Suprapubic skin (tissue), 4 donors: ENCODE results near the gene NCAPG. TPM values are rescaled to one million over a fixed set of nuclear protein-coding genes. Genes with fewer than 3 reads are reported as not detected.

Experiments
- DNase-seq, 2 donors: peaks; one replicate each; pipeline ENCODE4 v3.0.0-alpha.2; 2019; ENCODE audit warnings: low spot score in 2 of 2
- H3K27ac ChIP-seq: fragments of 200-600 bp; sonication (generic); one replicate; pipeline ENCODE4 v1.5.1; 2019
- H3K27me3 ChIP-seq: fragments of 200-600 bp; sonication (generic); one replicate; pipeline ENCODE4 v1.5.1; 2019
- H3K36me3 ChIP-seq: fragments of 200-600 bp; sonication (generic); one replicate; pipeline ENCODE4 v1.5.1; 2019
- H3K4me1 ChIP-seq: fragments of 200-600 bp; sonication (generic); one replicate; pipeline ENCODE4 v1.5.1; 2019
- H3K4me3 ChIP-seq: fragments of 200-600 bp; sonication (generic); one replicate; pipeline ENCODE4 v1.5.1; 2019; ENCODE audit warnings: mild to moderate bottlenecking
- H3K9me3 ChIP-seq: fragments of 200-600 bp; sonication (generic); one replicate; pipeline ENCODE4 v1.5.1; 2019
- CTCF ChIP-seq, 2 donors: fragments of 200-600 bp in 1 of 2; fragments of 450-650 bp in 1 of 2; sonication (generic) in 1 of 2; IDR thresholded peaks; one replicate each; pipeline ENCODE4 v1.5.1; 2016 to 2019; ENCODE audit warnings: antibody characterized with exemption in 2 of 2, mild to moderate bottlenecking in 1 of 2, moderate library complexity in 1 of 2
- EP300 ChIP-seq: sonication (generic); formaldehyde crosslinking; IDR thresholded peaks from one replicate; pipeline ENCODE4 v1.6.1; 2017; ENCODE audit warnings: antibody characterized with exemption
- POLR2A ChIP-seq, 2 donors: fragments of 450-650 bp; IDR thresholded peaks; one replicate each; pipeline ENCODE4 v1.6.1; 2017; ENCODE audit warnings: antibody characterized with exemption in 2 of 2, mild to moderate bottlenecking in 2 of 2, moderate library complexity in 2 of 2
- POLR2AphosphoS5 ChIP-seq, 3 donors: sonication (generic); formaldehyde crosslinking; IDR thresholded peaks; one replicate each; pipeline ENCODE4 v1.6.1; 2017; ENCODE audit warnings: antibody characterized with exemption in 3 of 3
- WGBS: methylation state at CpG from one replicate; pipeline ENCODE4 v1.1.5; 2018; 5-methylcytosine and 5-hydroxymethylcytosine counted together
- total RNA-seq, 4 donors: library from RNA; depleted of rRNA; stranded (reverse); fragments of >200 nt; gene quantifications; one replicate each; pipeline ENCODE4 v1.1.0, GENCODE V29; 2016

The NCAPG gene
- 10 to 100 TPM in 1 of 4 donors, 1 to 10 TPM in 3; 1.6 to 10.7 (median 4.2) TPM for total RNA-seq

GRCh38 chr4:17810260-17811077 is at the start of gene NCAPG, which contains the start of gene DCAF16:
NCAPG (plus strand) TSS chr4:17810979; CDS start chr4:17811078, 99 bp downstream.
DCAF16 (minus strand) TSS chr4:17810757; CDS start chr4:17804141, 6,616 bp downstream.
- Histone ChIP-seq H3K36me3 (no peaks in the 10 kb centered on the region), H3K4me3 (peak within 1 kb of the TSS; percentile 91), H3K9me3 (no peaks in the 10 kb centered on the region), H3K4me1 (peaks cover 51% of the 10 kb centered on the region), H3K27ac (peak within 1 kb of the TSS; percentile 94), H3K27me3 (no peaks in the 10 kb centered on the region)
- TF ChIP-seq POLR2A (IDR thresholded peaks at IDR 0.05) = peak; percentile 76 to 86
- TF ChIP-seq POLR2AphosphoS5 (IDR thresholded peaks at IDR 0.05) = peak in 2 of 3 donors; percentile 82 to 91
- TF ChIP-seq EP300 = no peak
- no peak for TF ChIP-seq CTCF (IDR thresholded peaks at IDR 0.05)
- WGBS = under 1% methylated on average over 52 of the region's 69 CpGs
- peak; percentile 99 to 100 for DNase-seq

GRCh38 chr4:17761062-17761461 is 49.7 kb upstream of the NCAPG start:
- 50% methylated on average over 1 of the region's 1 CpG for WGBS
- no peak overlapping the region for H3K27ac ChIP-seq
- no peaks in the 10 kb centered on the region for H3K4me1 ChIP-seq
- H3K36me3 ChIP-seq = no peaks in the 10 kb centered on the region
- H3K9me3 ChIP-seq = no peaks in the 10 kb centered on the region
- TF ChIP-seq EP300 (no peak), POLR2A (IDR thresholded peaks at IDR 0.05) (no peak), POLR2AphosphoS5 (IDR thresholded peaks at IDR 0.05) (no peak), CTCF (IDR thresholded peaks at IDR 0.05) (no peak)
- H3K4me3 ChIP-seq = no peak overlapping the region
- H3K27me3 ChIP-seq = no peaks in the 10 kb centered on the region
- DNase-seq = no peak

GRCh38 chr4:17762726-17763125 is 48.1 kb upstream of the NCAPG start:
- Histone ChIP-seq H3K36me3 (no peaks in the 10 kb centered on the region), H3K9me3 (no peaks in the 10 kb centered on the region), H3K27ac (no peak overlapping the region), H3K27me3 (no peaks in the 10 kb centered on the region), H3K4me3 (no peak overlapping the region), H3K4me1 (no peaks in the 10 kb centered on the region)
- TF ChIP-seq POLR2A (IDR thresholded peaks at IDR 0.05) = no peak
- TF ChIP-seq EP300 = no peak
- TF ChIP-seq CTCF (IDR thresholded peaks at IDR 0.05) = no peak
- no peak for TF ChIP-seq POLR2AphosphoS5 (IDR thresholded peaks at IDR 0.05)
- DNase-seq = no peak
- 71% methylated on average over 1 of the region's 1 CpG for WGBS

GRCh38 chr4:17763416-17763815 is 47.4 kb upstream of the NCAPG start:
- Histone ChIP-seq H3K27me3 (no peaks in the 10 kb centered on the region), H3K27ac (no peak overlapping the region), H3K9me3 (no peaks in the 10 kb centered on the region), H3K4me3 (no peak overlapping the region), H3K4me1 (no peaks in the 10 kb centered on the region), H3K36me3 (no peaks in the 10 kb centered on the region)
- no peak for DNase-seq
- 78% methylated on average over 3 of the region's 3 CpGs for WGBS
- TF ChIP-seq POLR2AphosphoS5 (IDR thresholded peaks at IDR 0.05) (no peak), EP300 (no peak), POLR2A (IDR thresholded peaks at IDR 0.05) (no peak), CTCF (IDR thresholded peaks at IDR 0.05) (no peak)

- H3K27ac ChIP-seq = no peak overlapping the region
- H3K36me3 ChIP-seq = no peaks in the 10 kb centered on the region
- no peak for DNase-seq
- TF ChIP-seq CTCF (IDR thresholded peaks at IDR 0.05) = no peak
- no peak for TF ChIP-seq POLR2AphosphoS5 (IDR thresholded peaks at IDR 0.05)
- TF ChIP-seq EP300 = no peak
- no peak for TF ChIP-seq POLR2A (IDR thresholded peaks at IDR 0.05)
- 46% methylated on average over 5 of the region's 5 CpGs for WGBS
- no peak overlapping the region for H3K4me3 ChIP-seq
- no peaks in the 10 kb centered on the region for H3K27me3 ChIP-seq
- no peaks in the 10 kb centered on the region for H3K4me1 ChIP-seq
- no peaks in the 10 kb centered on the region for H3K9me3 ChIP-seq
Measured at GRCh38 chr4:17763931-17764330, 46.8 kb upstream of the NCAPG start.
